Uterus (tissue), 4 donors: Measurements from ENCODE around the gene MLKL. TPM values are rescaled to one million over a fixed set of nuclear protein-coding genes. Genes with fewer than 3 reads are reported as not detected.

Source experiments
- DNase-seq, 2 donors: peaks; one replicate each; pipeline ENCODE4 v3.0.0-alpha.2; 2019 to 2020
- H3K27ac ChIP-seq, 2 donors: fragments of 200-600 bp; sonication (generic); 1 replicate in 1 of 2; 2 replicates in 1 of 2; pipeline ENCODE4 v1.5.1; 2016 to 2018
- H3K27me3 ChIP-seq, 2 donors: fragments of 200-600 bp; sonication (generic); one replicate each; pipeline ENCODE4 v1.5.1; 2018 to 2019; ENCODE audit warnings: control low read depth in 1 of 2
- H3K36me3 ChIP-seq, 2 donors: fragments of 200-600 bp; sonication (generic); one replicate each; pipeline ENCODE4 v1.5.1; 2019; ENCODE audit warnings: control low read depth in 1 of 2
- H3K4me1 ChIP-seq, 2 donors: fragments of 200-600 bp; sonication (generic); one replicate each; pipeline ENCODE4 v1.5.1; 2018 to 2019; ENCODE audit warnings: control low read depth in 1 of 2
- H3K4me3 ChIP-seq, 2 donors: fragments of 200-600 bp; sonication (generic); 1 replicate in 1 of 2; 2 replicates in 1 of 2; pipeline ENCODE4 v1.5.1; 2018 to 2019; ENCODE audit warnings: mild to moderate bottlenecking in 1 of 2
- H3K9me3 ChIP-seq, 2 donors: fragments of 200-600 bp; sonication (generic); one replicate each; pipeline ENCODE4 v1.5.1; 2019; ENCODE audit warnings: control low read depth in 1 of 2
- CTCF ChIP-seq, 4 experiments: fragments of 200-600 bp in 2 of 4; fragments of 450-650 bp in 2 of 4; sonication (generic) in 2 of 4; IDR thresholded peaks; one replicate each; pipeline ENCODE4 v1.5.1; 2016 to 2019; ENCODE audit warnings: antibody characterized with exemption in 4 of 4, mild to moderate bottlenecking in 2 of 4, moderate library complexity in 1 of 4
- POLR2A ChIP-seq, 2 donors: fragments of 450-650 bp; IDR thresholded peaks; one replicate each; pipeline ENCODE4 v1.6.1; 2016; ENCODE audit warnings: antibody characterized with exemption in 2 of 2, mild to moderate bottlenecking in 1 of 2, moderate library complexity in 1 of 2
- intact Hi-C: fragments of 100-400 bp; cut with DNase I; formaldehyde crosslinking; loops from one replicate; pipeline ENCODE4 v1.15.1; 2023; ENCODE audit warnings: low total_unique reads
- total RNA-seq, 4 donors: library from RNA; depleted of rRNA in 3 of 4; stranded (reverse); fragments of >200 nt in 3 of 4; gene quantifications; one replicate each; pipeline versions ENCODE4 v1.1.0 to v1.2.4, GENCODE V29; 2014 to 2023
- donor health status: DM: yes; HTN: yes; CAD: no.

Gene MLKL
- total RNA-seq, 4 donors from 2014 or later: 3.8 to 19.4 (median 7.6) TPM

- Histone ChIP-seq H3K9me3 (no peaks in the 10 kb centered on the region), H3K4me3 (no peak overlapping the region), H3K4me1 (no peaks in the 10 kb centered on the region), H3K27me3 (no peaks in the 10 kb centered on the region), H3K27ac (no peak overlapping the region), H3K36me3 (no peaks in the 10 kb centered on the region)
- DNase-seq: no peak
- intact Hi-C loops: no loop called here
- no peak for TF ChIP-seq POLR2A (IDR thresholded peaks at IDR 0.05)
- no peak for TF ChIP-seq CTCF (IDR thresholded peaks at IDR 0.05)
These were observed 44.5 kb upstream of the MLKL start for GRCh38 chr16:74745109-74745615.

GRCh38 chr16:74744566-74744965 is 43.9 kb upstream of the MLKL start:
- DNase-seq: no peak
- H3K27ac ChIP-seq: no peak overlapping the region
- TF ChIP-seq POLR2A (IDR thresholded peaks at IDR 0.05) (no peak), CTCF (IDR thresholded peaks at IDR 0.05) (no peak)

GRCh38 chr16:74743668-74744299 is 43.1 kb upstream of the MLKL start:
- intact Hi-C loops: no loop called here
- H3K4me3 ChIP-seq: no peak overlapping the region
- H3K4me1 ChIP-seq: no peaks in the 10 kb centered on the region

More at GRCh38 chr16:74744566-74744965, 43.9 kb upstream of the MLKL start:
- H3K4me3 ChIP-seq: no peak overlapping the region
- no peaks in the 10 kb centered on the region for H3K4me1 ChIP-seq
- no peaks in the 10 kb centered on the region for H3K9me3 ChIP-seq
- H3K36me3 ChIP-seq: no peaks in the 10 kb centered on the region
- no peaks in the 10 kb centered on the region for H3K27me3 ChIP-seq
- intact Hi-C loops: no loop called here

GRCh38 chr16:74743045-74743667 is 42.5 kb upstream of the MLKL start:
- H3K27ac ChIP-seq: no peak overlapping the region
- H3K4me3 ChIP-seq: no peak overlapping the region
- H3K4me1 ChIP-seq: no peaks in the 10 kb centered on the region
- no peak for DNase-seq
- no peaks in the 10 kb centered on the region for H3K9me3 ChIP-seq
- no peak for TF ChIP-seq CTCF (IDR thresholded peaks at IDR 0.05)
- TF ChIP-seq POLR2A (IDR thresholded peaks at IDR 0.05): no peak
- intact Hi-C loops: no loop called here
- H3K27me3 ChIP-seq: no peaks in the 10 kb centered on the region
- H3K36me3 ChIP-seq: no peaks in the 10 kb centered on the region

More at GRCh38 chr16:74743668-74744299, 43.1 kb upstream of the MLKL start:
- no peaks in the 10 kb centered on the region for H3K27me3 ChIP-seq
- no peak overlapping the region for H3K27ac ChIP-seq
- TF ChIP-seq CTCF (IDR thresholded peaks at IDR 0.05) (no peak), POLR2A (IDR thresholded peaks at IDR 0.05) (no peak)
- H3K36me3 ChIP-seq: no peaks in the 10 kb centered on the region
- H3K9me3 ChIP-seq: no peaks in the 10 kb centered on the region
- DNase-seq: no peak

GRCh38 chr16:74742051-74742481 is 41.4 kb upstream of the MLKL start:
- TF ChIP-seq CTCF (IDR thresholded peaks at IDR 0.05) (no peak), POLR2A (IDR thresholded peaks at IDR 0.05) (no peak)
- no peaks in the 10 kb centered on the region for H3K9me3 ChIP-seq
- H3K27me3 ChIP-seq: no peaks in the 10 kb centered on the region
- no peaks in the 10 kb centered on the region for H3K36me3 ChIP-seq
- intact Hi-C loops: no loop called here
- no peak overlapping the region for H3K27ac ChIP-seq
- no peak overlapping the region for H3K4me3 ChIP-seq
- H3K4me1 ChIP-seq: no peaks in the 10 kb centered on the region
- DNase-seq: no peak
